Measurements from ENCODE around the gene DDX31. TPM values are rescaled to one million over a fixed set of nuclear protein-coding genes. Genes with fewer than 3 reads are reported as not detected.

The DDX31 gene
- total RNA-seq, 4 donors from 2014 or later: 8.8 to 28.0 (median 9.9) TPM

DNA sequence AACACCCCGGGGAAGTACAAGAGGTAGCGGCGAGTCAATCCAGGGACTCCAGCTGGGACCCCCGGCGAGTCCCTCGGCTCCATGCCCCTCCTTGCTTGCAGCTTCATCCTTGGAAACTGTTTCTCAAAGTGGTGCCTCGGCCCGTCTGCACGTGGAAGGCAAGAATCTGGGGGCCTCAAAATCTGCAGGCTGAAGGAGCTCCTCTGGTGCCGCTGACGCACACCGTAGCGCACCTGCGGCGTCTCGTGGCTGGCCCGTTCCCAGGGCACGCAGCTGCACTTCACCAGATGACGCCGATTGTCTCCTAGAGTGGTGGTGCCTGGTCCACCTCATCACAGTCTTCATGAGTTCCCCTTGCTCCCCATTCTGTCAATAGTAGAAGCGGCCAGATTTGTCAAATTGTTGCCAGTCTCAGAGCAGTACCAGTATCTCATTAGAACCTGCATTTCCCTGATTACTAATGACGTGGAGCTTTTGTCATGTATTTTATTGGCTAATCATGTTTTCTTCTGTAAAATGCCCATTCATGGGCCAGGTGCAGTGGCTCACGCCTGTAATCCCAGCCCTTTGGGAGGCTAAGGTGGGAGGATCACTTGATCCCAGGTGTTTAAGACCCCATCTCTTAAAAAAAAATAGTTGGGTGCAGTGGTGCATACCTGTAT is 39.1 kb upstream of the DDX31 start:
- DNase-seq (ENCODE audit: low spot score) (no peak), ATAC-seq (ENCODE audit: low FRiP score) (no peak)
- TF ChIP-seq, protein P1, sequence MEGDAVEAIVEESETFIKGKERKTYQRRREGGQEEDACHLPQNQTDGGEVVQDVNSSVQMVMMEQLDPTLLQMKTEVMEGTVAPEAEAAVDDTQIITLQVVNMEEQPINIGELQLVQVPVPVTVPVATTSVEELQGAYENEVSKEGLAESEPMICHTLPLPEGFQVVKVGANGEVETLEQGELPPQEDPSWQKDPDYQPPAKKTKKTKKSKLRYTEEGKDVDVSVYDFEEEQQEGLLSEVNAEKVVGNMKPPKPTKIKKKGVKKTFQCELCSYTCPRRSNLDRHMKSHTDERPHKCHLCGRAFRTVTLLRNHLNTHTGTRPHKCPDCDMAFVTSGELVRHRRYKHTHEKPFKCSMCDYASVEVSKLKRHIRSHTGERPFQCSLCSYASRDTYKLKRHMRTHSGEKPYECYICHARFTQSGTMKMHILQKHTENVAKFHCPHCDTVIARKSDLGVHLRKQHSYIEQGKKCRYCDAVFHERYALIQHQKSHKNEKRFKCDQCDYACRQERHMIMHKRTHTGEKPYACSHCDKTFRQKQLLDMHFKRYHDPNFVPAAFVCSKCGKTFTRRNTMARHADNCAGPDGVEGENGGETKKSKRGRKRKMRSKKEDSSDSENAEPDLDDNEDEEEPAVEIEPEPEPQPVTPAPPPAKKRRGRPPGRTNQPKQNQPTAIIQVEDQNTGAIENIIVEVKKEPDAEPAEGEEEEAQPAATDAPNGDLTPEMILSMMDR (IDR thresholded peaks at IDR 0.05): no peak

DNA sequence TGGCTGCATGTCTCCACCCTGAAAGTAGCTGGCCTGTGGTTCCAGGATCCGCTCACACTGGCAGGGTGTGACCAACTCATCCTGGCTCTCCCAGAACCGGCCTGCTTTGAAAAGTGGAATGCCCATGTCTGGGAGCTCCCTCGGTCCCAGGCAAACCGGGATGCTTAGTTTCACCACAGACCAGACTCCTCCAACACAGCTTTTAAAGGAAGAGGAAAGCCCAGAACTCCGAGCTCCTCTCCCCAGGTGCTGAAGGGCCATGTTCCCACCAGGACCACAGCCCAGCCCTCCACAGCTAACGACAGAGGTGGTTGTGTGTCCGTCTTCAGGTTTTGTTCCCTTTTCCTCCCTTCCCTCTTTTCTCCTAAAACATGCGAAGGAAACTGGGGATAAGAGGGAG is 38.5 kb upstream of the DDX31 start:
- TF ChIP-seq, protein P1 (IDR thresholded peaks at IDR 0.05): no peak
- ATAC-seq (ENCODE audit: low FRiP score) (no peak), DNase-seq (ENCODE audit: low spot score) (no peak)

GRCh38 chr9:132703336-132703735 is 33.6 kb upstream of the DDX31 start:
- TF ChIP-seq, protein P1 (IDR thresholded peaks at IDR 0.05): no peak
- ATAC-seq (ENCODE audit: low FRiP score) (no peak), DNase-seq (ENCODE audit: low spot score) (no peak)

DNA sequence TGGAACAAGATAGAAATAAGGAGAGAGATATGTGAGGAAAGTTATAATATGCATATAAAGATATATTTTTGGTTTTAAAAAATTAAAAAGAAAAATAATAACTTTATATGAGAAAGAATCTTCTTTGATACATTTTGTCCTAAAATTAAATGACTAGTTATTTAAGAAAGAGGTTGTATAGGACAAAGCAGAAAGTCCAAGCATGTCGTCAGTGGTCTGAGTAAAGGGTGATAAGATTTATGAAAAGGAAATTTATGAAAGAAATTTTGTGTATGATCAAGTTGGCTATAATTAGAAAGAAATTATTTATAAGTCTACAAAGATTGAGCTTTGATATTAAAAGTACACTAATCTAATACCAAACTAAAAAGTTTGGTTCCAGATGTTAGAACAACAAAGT is 32.5 kb upstream of the DDX31 start:
- no peak for DNase-seq (ENCODE audit: low spot score)
- TF ChIP-seq, protein P1 (IDR thresholded peaks at IDR 0.05): no peak
- ATAC-seq (ENCODE audit: low FRiP score): no peak

GRCh38 chr9:132699956-132700355 is 30.2 kb upstream of the DDX31 start:
- DNase-seq (ENCODE audit: low spot score) (no peak), ATAC-seq (ENCODE audit: low FRiP score) (no peak)

DNA sequence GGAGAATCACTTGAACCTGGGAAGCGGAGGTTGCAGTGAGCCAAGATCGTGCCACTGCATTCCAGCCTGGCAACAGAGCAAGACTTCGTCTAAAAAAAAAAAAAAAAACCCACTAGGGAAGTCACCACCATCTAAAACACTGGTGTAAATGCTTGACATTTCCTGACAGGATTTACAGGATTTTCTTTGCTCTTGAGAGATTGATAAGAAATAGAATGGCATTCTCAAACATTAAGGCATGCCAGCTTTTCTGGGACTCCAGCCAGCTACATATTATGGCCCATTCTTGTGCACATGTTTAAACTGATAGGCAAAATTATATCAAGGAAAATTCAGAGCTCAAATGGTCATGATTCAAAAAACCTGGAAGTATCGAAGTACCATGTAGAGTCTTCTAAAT is 29.2 kb upstream of the DDX31 start:
- ATAC-seq (ENCODE audit: low FRiP score): no peak
- TF ChIP-seq, protein P1 (IDR thresholded peaks at IDR 0.05): no peak
- no peak for DNase-seq (ENCODE audit: low spot score)

More at GRCh38 chr9:132699956-132700355, 30.2 kb upstream of the DDX31 start:
- TF ChIP-seq, protein P1 (IDR thresholded peaks at IDR 0.05): no peak

DNA sequence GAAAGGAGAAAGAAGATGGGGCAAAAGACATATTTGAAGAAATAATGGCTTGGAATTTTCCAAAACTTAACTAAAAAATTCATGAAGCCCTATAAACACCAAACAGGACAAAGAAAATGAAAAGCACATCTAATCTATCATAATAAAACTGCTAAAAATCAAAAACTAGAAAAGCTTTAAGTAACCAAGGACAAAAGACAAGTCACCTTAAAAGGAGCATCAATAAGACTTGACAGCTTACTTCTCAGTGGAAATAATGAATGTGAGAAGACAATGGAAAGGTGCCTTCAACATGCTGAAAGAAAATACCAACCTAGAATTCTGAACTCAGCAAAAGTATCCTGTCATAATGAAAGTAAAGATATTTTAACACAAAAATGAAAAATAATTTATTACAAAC is 27.4 kb upstream of the DDX31 start:
- TF ChIP-seq, protein P1 (IDR thresholded peaks at IDR 0.05): no peak
- DNase-seq (ENCODE audit: low spot score): no peak

More for the DNA sequence above, 27.4 kb upstream of the DDX31 start:
- ATAC-seq (ENCODE audit: low FRiP score): no peak
